ENCODE results near the gene BBC3. TPM values are rescaled to one million over a fixed set of nuclear protein-coding genes. Genes with fewer than 3 reads are reported as not detected.

BBC3 gene
- total RNA-seq, 1 donor from 2014 or later: 12.6 TPM

DNA sequence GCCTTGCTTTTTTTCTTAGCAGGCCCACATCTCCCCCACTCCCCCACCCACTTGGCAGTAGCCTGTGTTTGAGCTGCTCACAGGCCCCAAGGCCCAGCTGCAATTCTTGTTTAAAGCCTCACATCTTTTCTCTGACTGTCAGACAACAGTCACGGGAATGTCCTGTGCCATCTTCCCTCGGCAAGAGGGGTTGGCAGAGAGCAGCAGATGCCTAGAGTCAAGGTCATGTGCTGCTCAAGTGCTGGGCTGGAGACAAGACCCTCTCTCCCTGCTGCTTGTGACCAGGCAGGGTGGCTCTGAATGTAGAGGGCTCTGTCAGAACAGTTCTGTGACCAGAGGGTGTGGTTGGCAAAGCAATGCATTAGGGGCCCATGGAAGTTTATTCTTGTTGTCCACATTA, 47.4 kb downstream of the BBC3 start:
- Histone ChIP-seq H3K4me3 (ENCODE audit: low read depth, low read length) (no peak overlapping the region), H3K36me3 (ENCODE audit: control insufficient read depth, insufficient read depth, low read length) (peaks cover 3% of the 10 kb centered on the region), H3K27me3 (ENCODE audit: control insufficient read depth, insufficient read depth, low read length) (no peaks in the 10 kb centered on the region)
- no peak for TF ChIP-seq CTCF (IDR thresholded peaks at IDR 0.05; ENCODE audit: insufficient read depth, low read length, severe bottlenecking)
- DNase-seq (ENCODE audit: low read depth) (no peak), FAIRE-seq (no peak)

- Histone ChIP-seq H3K27me3 (ENCODE audit: control insufficient read depth, insufficient read depth, low read length) (no peaks in the 10 kb centered on the region), H3K36me3 (ENCODE audit: control insufficient read depth, insufficient read depth, low read length) (peaks cover 8% of the 10 kb centered on the region), H3K4me3 (ENCODE audit: low read depth, low read length) (no peak overlapping the region)
- FAIRE-seq: no peak
- DNase-seq (ENCODE audit: low read depth): no peak
- TF ChIP-seq CTCF (IDR thresholded peaks at IDR 0.05; ENCODE audit: insufficient read depth, low read length, severe bottlenecking): no peak
Observed at GRCh38 chr19:47179653-47180310, 51.2 kb downstream of the BBC3 start.

- Histone ChIP-seq H3K27me3 (ENCODE audit: control insufficient read depth, insufficient read depth, low read length) (no peaks in the 10 kb centered on the region), H3K4me3 (ENCODE audit: low read depth, low read length) (no peak overlapping the region), H3K36me3 (ENCODE audit: control insufficient read depth, insufficient read depth, low read length) (peaks cover 10% of the 10 kb centered on the region)
- peak; percentile 58 for DNase-seq (ENCODE audit: low read depth)
- no peak for TF ChIP-seq CTCF (IDR thresholded peaks at IDR 0.05; ENCODE audit: insufficient read depth, low read length, severe bottlenecking)
- FAIRE-seq: no peak
Observed at GRCh38 chr19:47176627-47177090, 54.3 kb downstream of the BBC3 start.

DNA sequence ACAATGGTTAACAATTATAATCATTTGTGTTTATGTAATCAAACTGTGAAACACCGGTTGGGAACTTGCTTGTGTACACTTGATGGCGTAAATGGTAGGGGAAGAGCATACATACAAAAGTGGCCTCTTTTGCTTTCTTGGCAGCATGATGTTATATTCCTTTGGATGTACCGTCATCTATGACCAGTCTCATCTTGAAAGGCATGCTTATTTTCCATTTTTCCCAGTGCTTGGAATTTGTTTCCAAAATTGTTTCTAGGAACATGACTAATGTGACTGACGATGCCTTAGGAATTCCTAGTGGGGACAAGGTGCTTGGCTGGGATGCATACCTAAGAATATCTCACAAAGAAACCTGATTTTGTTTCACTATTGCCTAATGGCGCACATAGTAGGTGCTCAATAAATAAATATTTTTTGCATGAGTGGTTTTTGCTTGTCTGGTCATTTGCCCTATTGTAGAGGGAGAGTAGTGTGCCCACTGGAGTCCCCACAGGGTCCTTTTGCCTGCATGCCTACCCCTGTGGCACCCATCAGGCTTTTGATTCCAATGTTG, 54.9 kb downstream of the BBC3 start:
- no peak for FAIRE-seq
- H3K27me3 ChIP-seq (ENCODE audit: control insufficient read depth, insufficient read depth, low read length): no peaks in the 10 kb centered on the region
- peaks cover 10% of the 10 kb centered on the region for H3K36me3 ChIP-seq (ENCODE audit: control insufficient read depth, insufficient read depth, low read length)
- no peak overlapping the region for H3K4me3 ChIP-seq (ENCODE audit: low read depth, low read length)
- TF ChIP-seq CTCF (IDR thresholded peaks at IDR 0.05; ENCODE audit: insufficient read depth, low read length, severe bottlenecking): no peak
- DNase-seq (ENCODE audit: low read depth): peak; percentile 59

GRCh38 chr19:47172666-47173455, 58.1 kb downstream of the BBC3 start:
- FAIRE-seq: no peak

More at GRCh38 chr19:47172666-47173455, 58.1 kb downstream of the BBC3 start:
- Histone ChIP-seq H3K36me3 (ENCODE audit: control insufficient read depth, insufficient read depth, low read length) (peaks cover 18% of the 10 kb centered on the region), H3K4me3 (ENCODE audit: low read depth, low read length) (no peak overlapping the region), H3K27me3 (ENCODE audit: control insufficient read depth, insufficient read depth, low read length) (no peaks in the 10 kb centered on the region)
- TF ChIP-seq CTCF (IDR thresholded peaks at IDR 0.05; ENCODE audit: insufficient read depth, low read length, severe bottlenecking): no peak
- no peak for DNase-seq (ENCODE audit: low read depth)

Other genes with a start within 250 kb of the BBC3 start
- 0.26 and 0.64 TPM in 2 replicates for gene NPAS1, start 211.4 kb downstream of the BBC3 start, total RNA-seq
- gene TMEM160, start 182.6 kb downstream of the BBC3 start, total RNA-seq: 20.5 and 23.9 TPM in 2 replicates
- 2.6 and 7.0 TPM in 2 replicates for gene ZC3H4, start 117.4 kb downstream of the BBC3 start, total RNA-seq
- gene SAE1, start 100.4 kb downstream of the BBC3 start, total RNA-seq: 90.6 and 108 TPM in 2 replicates
- gene CCDC9, start 25.3 kb upstream of the BBC3 start, total RNA-seq: 3.7 and 8.3 TPM in 2 replicates
- gene INAFM1, start 43.7 kb upstream of the BBC3 start, total RNA-seq: 0.53 and 1.7 TPM in 2 replicates
- gene C5AR1, start 78.7 kb upstream of the BBC3 start, total RNA-seq: under 0.01 and 1.0 TPM in 2 replicates
- gene C5AR2, start 101.0 kb upstream of the BBC3 start, total RNA-seq: 0.53 and 0.64 TPM in 2 replicates
- 9.5 and 13.3 TPM in 2 replicates for gene DHX34, start 118.1 kb upstream of the BBC3 start, total RNA-seq
- gene MEIS3, start 188.3 kb upstream of the BBC3 start, total RNA-seq: 8.7 and 11.3 TPM in 2 replicates
- 0.26 TPM in 2 replicates for gene SLC8A2, start 240.7 kb upstream of the BBC3 start, total RNA-seq